HG02970 (cell line): Measurements from ENCODE around the gene FAM156A.
A peak's percentile ranks its signal among the peaks of the same experiment; 100 is the strongest.
"Not testable (repeated sequence)": the region's sequence is repeated elsewhere in the genome, so short reads cannot be mapped to it uniquely, and the experiment has no call there.

Source experiments
- ATAC-seq: cut with Tn5 transposase; IDR thresholded peaks from one replicate; pipeline ENCODE4 v1.9.1; 2021; ENCODE audit warnings: mild to moderate bottlenecking, moderate library complexity, moderate number of reproducible peaks; ENCODE audit not compliant: unreplicated experiment, low FRiP score

Gene FAM156A

GRCh38 chrX:52958113-52958959 is at the start of gene FAM156A:
Gene FAM156A, minus strand, starts transcription at chrX:52958518. Its CDS starts 9,930 bp downstream, at chrX:52948588.
- peak; percentile 84 for ATAC-seq

GRCh38 chrX:53005327-53005726 is 47.0 kb upstream of the FAM156A start:
- no peak for ATAC-seq

DNA sequence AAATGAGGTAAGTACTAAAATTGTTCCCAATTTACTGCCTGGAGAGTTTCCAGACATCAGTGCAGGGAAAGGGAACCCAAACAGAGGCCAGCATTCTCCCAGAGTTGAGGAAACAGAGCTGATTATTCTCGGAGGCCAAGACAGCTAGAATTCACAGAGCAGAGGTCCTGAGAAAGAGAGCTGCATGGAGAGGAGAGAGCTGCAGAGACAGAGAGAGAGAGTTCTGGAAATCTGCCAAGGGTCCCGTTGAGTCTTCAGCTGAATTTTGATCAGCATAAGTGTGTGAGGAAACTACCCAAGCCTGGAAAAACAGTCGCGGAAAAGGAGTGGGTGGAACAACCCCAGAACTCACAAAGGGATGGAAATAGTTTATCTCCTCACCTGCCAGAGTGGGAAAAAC is 46.5 kb upstream of the FAM156A start:
- no peak for ATAC-seq

DNA sequence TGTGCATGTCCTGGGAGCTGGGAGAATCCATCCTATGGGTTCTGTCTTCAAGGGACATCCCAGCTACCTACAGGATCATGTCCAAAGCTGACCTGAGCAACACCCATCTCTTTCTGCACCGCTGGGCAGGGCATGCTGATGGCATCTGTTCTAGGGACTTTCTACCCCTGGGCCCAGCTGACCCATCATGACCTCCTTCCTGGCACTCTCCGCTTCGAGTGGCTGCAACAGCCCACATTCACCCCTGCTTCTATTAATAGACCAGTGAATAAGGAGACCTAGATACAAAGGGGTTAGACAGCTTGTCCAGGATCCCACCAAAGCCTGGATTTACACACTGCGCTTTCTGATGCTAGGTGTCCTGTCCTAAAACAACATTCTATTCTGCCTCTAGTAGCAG is 45.7 kb upstream of the FAM156A start:
- no peak for ATAC-seq

GRCh38 chrX:53003111-53003510 is 44.8 kb upstream of the FAM156A start:
- no peak for ATAC-seq

DNA sequence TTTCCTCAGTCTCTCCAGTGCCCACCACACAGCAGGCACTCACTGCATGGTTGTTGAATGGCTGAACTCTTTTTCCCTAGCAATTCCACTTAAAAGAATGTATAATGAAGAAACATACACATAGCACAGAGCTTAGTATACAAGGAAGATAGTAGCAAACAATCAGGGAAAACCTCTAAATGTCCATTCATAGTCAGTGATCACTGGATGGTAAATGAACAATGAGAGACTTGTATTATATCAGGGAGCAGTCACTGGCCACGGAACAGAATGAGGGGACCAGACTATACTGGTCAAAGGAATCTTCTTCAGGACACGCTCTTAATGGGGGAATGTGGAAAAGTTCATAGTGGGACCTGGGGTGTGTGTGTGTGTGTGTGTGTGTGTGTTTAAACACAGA is 43.6 kb upstream of the FAM156A start:
- no peak for ATAC-seq

- no peak for ATAC-seq
Measured at GRCh38 chrX:53000447-53001135, 42.3 kb upstream of the FAM156A start.

- peak; percentile 6 for ATAC-seq
Measured at GRCh38 chrX:52995987-52996331, 37.6 kb upstream of the FAM156A start.

DNA sequence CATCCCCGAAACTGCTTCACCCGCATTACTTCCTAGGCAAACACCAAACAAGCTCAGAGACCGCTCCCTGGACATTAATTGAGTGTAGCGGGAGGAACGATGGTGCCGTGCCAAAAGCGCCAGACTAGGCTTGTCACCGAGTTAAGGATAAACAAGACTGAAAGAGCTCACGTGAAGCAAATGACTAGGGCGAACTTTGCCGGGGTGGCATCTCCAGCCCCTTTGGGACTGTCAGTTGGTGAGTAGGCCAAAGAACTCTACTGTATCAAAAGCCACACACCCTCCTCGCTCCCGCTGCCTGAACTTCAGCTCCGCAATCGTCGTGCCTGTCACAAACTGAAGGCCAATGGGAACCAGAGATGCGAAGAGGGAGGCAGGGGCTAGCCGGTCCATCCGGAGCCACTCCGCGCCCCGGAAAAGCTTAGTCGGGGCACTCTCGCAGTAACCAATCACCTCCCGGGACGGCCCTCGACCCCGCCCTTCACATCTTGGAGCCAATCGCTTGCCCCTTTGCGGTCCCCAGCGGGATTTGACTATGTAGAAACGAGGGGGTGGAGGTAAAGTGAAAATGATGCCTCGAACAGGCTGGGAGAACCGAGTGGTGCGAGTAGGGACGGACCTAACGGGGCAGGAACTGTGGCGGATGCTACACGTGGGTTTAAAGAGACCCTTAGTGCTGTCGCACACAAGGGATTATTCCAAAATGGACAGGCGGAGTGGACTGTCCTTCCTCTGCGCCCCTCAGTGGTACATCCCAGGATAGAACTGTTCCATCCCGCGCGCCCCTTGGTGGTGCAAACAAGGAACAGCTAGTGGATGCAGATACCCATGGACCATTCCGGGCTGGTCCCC is 37.0 kb upstream of the FAM156A start:
- peak; percentile 92 for ATAC-seq

DNA sequence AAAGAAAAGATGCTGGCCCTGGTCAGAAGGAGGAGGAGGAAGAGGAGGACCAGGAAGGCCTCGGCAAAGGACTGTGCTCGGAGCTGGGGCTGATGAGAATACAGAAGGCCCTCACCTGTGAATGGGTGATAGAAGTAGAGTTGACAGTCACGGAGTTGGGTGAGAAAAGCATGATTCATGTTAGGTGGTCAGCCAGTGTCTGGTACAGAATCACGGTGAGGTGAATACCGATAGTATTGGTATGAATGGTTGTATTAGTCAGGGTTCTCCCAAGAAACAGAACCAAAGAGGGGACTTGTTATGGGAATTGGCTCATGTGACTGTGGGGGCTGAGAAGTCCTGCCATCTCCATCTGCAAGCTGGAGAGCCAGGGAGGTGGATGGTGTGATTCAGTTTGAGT is 32.5 kb upstream of the FAM156A start:
- ATAC-seq = no peak

GRCh38 chrX:52990011-52990631 is 31.8 kb upstream of the FAM156A start:
- ATAC-seq = not testable (repeated sequence)

DNA sequence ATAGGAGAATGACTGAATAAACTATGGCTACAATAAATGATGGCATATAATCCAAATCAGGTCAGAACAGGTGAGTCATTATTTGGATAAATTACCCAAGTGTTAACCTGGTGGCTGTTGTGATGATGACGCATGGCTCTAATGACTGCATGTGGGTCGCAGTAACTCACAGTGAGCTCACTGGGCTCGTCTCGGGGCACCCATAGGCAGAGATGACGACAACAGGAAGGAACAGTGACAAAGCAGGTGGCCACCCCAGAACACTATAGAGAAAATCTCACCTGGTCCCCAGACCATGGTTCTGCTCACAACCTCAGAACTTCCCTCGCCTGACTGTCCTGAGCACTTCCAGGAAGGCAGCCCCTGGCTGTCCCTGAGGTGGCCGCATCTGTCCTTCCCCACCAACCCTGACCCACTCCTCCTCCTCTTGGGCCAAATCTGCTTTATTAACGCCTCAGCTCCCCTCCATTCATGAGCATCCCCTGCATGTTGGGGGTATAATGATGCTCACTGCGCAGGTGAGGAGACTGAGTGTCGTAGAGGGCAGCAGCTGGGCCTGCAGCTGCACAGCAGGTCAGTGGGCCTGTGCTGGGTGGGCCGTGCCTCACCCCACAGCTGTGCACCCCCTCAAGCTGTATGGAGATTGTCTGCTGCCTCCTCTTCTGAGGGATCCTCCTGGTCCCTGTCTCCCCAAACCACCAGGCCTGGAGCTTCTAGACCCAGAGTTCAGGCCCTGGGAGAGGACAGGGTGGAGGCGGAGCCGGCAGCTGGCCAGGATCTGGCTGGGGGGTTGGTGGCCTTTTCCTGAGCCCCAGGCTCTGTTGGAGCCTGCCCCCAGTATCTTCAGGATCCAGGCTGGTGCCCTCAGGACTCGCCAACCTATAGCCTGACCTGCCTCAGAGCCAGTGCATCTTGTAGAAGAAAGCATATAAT is 30.9 kb upstream of the FAM156A start:
- ATAC-seq = no peak

- no peak for ATAC-seq
Measured at GRCh38 chrX:52983321-52984000, 25.1 kb upstream of the FAM156A start.

DNA sequence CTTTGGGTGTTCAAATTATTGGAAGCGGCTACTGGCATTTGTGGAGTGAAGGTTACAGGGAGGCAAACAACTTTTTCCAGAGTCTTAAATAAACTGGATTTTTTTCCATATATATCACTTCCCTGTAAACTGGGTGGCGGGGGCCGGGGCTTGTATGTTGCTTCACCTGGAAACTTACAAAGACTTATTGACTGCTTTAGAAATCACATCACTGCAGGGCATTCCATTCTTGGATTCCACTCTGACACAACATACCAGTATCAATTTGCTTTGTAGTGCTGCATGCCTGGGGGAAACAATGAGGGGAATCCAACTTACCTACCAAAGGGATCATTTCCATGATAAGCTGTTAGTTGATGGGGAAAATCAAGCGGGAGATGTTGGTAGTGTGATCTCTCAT is 21.7 kb upstream of the FAM156A start:
- no peak for ATAC-seq

GRCh38 chrX:52979568-52979967 is 21.2 kb upstream of the FAM156A start:
- no peak for ATAC-seq

DNA sequence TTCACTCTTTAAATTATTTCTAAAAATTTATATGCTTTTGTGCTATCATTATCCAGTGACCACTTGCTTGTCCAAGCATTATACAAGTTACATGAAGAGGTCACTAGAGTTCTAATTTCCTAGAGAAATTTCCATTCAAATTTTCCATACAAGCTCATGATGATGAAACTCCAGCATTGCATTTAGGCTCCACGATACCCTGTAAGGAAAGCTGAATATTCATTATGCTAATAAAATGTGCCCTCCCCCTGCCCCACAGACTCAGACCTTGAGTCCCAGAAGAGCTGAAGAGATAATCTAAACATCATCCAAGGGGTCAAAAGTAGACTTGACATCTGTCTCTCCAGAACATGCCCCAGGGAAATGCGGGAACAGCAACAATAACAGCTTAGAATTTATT is 19.6 kb upstream of the FAM156A start:
- ATAC-seq = no peak

GRCh38 chrX:52975576-52975975 is 17.3 kb upstream of the FAM156A start:
- not testable (repeated sequence) for ATAC-seq

- not testable (repeated sequence) for ATAC-seq
Measured at GRCh38 chrX:52974336-52974992, 16.1 kb upstream of the FAM156A start.
